ENCODE data around the gene MLXIP.

MLXIP gene

DNA sequence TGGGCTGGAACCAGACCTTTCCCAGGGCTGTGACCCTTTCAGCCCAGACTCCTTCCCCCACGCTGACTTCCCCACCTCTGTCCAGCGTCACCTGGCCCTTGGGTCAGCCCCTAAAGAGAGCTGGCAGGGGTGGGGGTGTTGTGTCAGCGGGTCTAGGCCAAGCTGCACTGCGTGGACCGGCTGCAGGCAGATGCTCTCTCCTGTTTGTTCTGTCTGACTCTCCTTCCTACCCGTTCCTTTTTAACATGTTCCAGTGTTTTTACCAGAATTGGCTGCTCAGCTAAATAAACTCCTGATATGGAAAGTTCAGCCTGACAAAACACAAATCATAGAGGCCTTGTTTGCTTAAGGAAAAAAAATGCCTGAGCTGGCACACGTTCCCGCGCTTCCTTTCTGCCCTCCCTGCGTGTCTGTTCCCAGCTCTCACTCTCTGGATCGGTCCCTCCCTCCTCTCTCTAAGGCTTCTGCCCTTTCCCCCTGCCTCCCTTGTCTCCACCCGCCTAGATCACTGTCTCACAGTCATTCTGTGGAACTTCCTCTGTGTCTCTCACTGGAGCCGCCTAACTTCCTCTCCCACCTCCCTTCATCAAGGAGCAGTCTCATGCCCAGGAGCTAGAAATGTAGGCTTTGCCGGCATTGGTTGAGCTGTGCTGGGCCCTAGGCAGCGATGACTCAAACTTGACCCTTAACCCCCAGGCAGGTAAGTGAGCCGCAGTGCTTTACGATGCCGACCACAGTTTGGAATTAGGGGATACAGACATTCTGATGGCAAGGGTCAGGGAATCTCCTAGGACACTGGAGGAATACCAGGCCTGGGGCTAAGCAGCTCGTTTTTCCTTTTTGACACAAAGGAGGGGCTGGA lies 15.5 kb upstream of the MLXIP start:
- no peaks in the 10 kb centered on the region for H3K9me3 Mint-ChIP-seq
- no peaks in the 10 kb centered on the region for H3K36me3 Mint-ChIP-seq (ENCODE audit: low read depth)
- H3K4me1 Mint-ChIP-seq = peaks cover 22% of the 10 kb centered on the region
- DNase-seq (no peak), ATAC-seq (no peak)
- H3K4me3 Mint-ChIP-seq = no peak overlapping the region
- peak overlapping the region; percentile 53 for H3K27ac Mint-ChIP-seq
- H3K27me3 Mint-ChIP-seq = no peaks in the 10 kb centered on the region

DNA sequence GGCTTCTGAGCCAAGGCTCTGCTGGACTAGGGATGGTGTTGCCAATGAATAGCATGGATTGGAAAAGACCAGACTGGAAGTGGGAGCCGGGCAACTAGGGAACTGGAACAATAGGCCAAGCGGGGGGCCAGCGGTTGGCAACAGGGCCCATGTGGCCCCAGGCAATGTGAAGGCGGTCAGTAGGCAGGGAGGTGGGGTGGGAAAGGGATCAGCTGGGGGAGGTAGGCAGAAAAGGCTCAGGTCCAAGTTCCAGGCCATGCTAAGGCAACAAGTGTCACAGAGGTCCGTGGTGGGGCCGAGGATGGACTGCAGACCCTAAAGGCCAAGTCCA lies 14.9 kb upstream of the MLXIP start:
- no peak for ATAC-seq
- H3K9me3 Mint-ChIP-seq = no peaks in the 10 kb centered on the region
- H3K27ac Mint-ChIP-seq = no peak overlapping the region
- H3K4me3 Mint-ChIP-seq = no peak overlapping the region
- H3K36me3 Mint-ChIP-seq (ENCODE audit: low read depth) = no peaks in the 10 kb centered on the region
- no peaks in the 10 kb centered on the region for H3K27me3 Mint-ChIP-seq
- no peak for DNase-seq
- peaks cover 27% of the 10 kb centered on the region for H3K4me1 Mint-ChIP-seq

DNA sequence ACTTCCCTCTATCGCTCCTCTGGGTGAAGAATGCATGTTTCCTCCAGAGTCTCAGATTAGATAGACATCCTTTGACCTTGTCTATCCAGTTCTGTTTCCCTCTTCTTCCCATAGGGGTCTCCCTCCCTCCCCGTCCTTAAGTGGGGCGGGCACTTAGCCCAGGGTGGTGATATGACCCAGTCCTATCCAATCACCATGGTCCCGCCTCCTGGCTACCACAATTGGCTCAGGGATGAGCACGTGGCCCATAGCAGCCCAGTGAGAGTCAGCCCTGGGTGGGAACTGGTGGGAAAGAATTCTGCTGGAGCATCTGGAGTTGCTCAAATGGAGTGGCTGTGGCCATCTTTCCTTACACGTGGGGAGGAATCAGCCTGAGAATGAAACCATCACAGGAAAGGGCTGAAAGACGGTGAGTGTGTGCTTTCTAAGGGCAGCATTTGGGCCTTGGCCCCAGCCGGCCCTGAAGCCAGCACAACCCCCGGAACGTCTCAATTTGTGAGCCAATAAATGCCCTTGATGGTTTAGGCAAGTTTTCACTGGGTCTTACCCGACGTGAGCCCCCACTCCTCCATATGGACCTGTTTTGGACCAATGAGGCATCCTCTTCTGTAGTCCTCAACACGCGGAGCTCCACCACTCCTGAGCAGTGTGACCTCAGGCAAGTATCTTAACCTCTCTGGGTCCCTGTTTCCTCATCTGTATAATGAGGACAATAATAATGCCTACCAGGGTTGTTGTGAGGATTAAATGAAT lies 14.4 kb upstream of the MLXIP start:
- Mint-ChIP-seq H3K4me1 (peaks cover 27% of the 10 kb centered on the region), H3K4me3 (no peak overlapping the region), H3K9me3 (no peaks in the 10 kb centered on the region), H3K27ac (no peak overlapping the region), H3K27me3 (no peaks in the 10 kb centered on the region), H3K36me3 (ENCODE audit: low read depth) (no peaks in the 10 kb centered on the region)
- peak; percentile 62 for DNase-seq
- ATAC-seq = peak; percentile 95

DNA sequence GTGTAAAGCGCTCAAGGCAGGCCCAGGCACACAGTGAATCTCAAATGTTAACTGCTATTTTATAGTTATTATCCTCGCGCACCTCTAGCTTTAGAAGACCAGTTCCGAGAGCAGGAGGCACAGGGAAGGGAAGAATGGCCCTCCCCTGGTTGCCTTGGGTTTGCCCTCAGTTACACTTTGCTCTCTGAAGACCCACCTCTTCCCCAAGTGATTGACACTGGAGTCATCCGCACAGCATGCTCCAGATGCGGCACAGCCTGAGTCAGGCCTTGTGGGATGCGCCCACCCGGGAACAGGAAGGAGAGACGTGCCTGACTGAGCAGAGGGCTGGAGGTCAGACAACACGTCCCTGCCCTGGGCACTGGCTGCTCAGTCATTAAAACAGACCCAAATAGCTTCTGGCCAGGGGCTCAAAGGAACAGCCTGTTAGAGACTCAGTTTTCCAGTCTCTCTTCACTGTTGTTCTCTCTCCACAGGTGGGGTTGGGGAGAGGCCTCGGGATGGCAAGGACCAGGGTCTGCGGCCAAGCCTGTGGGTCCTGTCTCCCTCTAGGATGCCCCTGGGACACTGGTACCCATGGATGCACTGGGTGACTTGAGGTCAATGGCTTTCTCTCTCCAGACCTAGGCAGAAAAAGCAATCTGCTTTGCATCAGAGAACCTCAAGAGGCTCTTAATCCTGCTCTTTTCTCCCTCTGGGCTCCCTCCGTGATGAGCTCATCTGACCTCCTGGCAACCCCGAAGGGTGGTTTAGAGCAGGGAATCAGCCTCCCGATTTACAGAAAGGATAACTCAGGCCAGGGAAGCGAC lies 13.6 kb upstream of the MLXIP start:
- no peak for ATAC-seq
- no peak for DNase-seq
- H3K27ac Mint-ChIP-seq = no peak overlapping the region
- no peaks in the 10 kb centered on the region for H3K9me3 Mint-ChIP-seq
- peaks cover 27% of the 10 kb centered on the region for H3K4me1 Mint-ChIP-seq
- H3K4me3 Mint-ChIP-seq = no peak overlapping the region
- no peaks in the 10 kb centered on the region for H3K36me3 Mint-ChIP-seq (ENCODE audit: low read depth)
- H3K27me3 Mint-ChIP-seq = no peaks in the 10 kb centered on the region

DNA sequence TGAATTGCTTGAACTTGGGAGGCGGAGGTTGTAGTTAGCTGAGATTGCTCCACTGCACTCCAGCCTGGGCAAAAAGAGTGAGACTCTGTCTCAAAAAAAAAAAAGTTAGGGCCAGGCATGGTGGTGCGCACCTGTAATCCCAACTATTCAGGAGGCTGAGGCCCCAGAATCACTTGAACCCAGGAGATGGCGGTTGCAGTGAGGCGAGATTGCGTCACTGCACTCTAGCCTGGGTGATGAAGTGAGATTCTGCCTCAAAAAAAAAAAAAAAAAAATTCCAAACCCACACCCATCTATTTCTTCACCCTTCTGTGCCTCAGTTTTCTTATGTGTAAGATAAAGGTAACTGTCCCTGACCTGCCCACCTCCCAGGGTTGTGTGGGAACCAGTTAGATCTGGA lies 11.0 kb upstream of the MLXIP start:
- H3K27me3 Mint-ChIP-seq = no peaks in the 10 kb centered on the region
- peak overlapping the region; percentile 62 for H3K4me3 Mint-ChIP-seq
- H3K9me3 Mint-ChIP-seq = no peaks in the 10 kb centered on the region
- DNase-seq = no peak
- H3K36me3 Mint-ChIP-seq (ENCODE audit: low read depth) = no peaks in the 10 kb centered on the region
- H3K4me1 Mint-ChIP-seq = peaks cover 28% of the 10 kb centered on the region
- peak overlapping the region; percentile 55 for H3K27ac Mint-ChIP-seq
- no peak for ATAC-seq

DNA sequence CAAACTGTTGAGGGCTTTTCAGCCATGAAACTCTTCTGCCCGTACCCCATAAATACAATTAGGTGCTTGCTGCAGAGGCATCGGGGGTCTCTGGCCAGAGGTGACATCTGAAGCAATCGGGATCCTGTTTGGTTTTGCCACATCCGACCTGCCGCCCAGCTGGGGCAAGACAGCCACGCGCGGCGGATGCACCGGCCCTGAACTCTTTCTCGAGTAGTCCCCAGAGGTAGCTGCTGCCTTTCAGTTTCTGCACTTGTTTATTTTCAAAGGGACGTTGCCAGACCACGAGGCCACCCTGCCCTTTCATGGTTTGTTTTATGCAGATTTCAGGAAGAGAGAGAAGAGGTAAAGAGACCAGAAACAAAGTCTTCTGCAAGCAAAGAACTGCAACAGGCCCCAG lies 10.6 kb upstream of the MLXIP start:
- ATAC-seq (peak; percentile 55), DNase-seq (peak; percentile 54)
- Mint-ChIP-seq H3K4me3 (peak overlapping the region; percentile 62), H3K4me1 (peaks cover 29% of the 10 kb centered on the region), H3K27ac (peak overlapping the region; percentile 55), H3K36me3 (ENCODE audit: low read depth) (no peaks in the 10 kb centered on the region), H3K27me3 (peaks cover 2% of the 10 kb centered on the region), H3K9me3 (no peaks in the 10 kb centered on the region)

DNA sequence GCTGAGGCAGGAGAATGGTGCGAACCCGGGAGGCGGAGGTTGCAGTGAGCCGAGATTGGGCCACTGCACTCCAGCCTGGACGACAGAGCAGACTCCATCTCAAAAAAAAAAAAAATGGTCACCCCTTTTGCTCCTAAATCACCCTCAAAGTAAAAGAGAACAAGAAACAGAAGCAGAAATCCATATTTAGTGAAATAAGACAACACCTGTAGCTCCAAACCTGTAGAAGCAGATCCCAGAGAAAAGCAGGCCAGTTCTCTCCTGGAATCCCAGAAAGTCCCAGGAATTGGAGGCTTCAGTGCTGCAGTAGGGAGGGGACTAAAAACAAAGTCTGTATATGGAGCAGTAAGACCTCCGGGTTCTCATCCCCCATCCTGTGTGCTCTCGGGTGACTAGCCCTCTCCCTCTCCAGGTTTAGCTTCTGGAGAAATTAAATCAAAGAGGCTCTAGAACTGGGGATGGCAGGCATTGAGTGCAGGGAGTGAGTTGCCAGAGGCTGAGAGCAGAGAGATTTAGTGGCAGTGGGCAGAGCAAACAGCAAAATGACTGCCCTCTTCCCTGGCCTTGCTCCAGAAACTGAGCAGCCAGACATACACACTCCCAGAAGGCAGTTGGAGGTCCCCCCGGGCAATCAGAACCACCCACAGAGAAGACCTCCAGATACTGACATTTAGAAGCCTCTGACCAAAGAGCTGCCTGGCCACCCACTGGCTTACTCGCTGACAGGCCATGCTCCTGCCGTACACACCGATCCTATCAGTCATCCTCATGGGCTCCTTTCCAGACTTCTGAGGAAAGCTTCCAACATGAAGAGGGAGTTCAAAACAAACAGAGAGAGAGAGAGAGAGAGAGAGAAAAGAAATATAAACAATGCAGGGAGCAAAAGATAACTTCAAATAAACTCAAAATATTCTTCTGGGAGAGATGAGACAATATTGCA lies 6.3 kb upstream of the MLXIP start:
- Mint-ChIP-seq H3K4me3 (no peak overlapping the region), H3K27ac (no peak overlapping the region), H3K4me1 (peaks cover 25% of the 10 kb centered on the region), H3K27me3 (peaks cover 2% of the 10 kb centered on the region), H3K36me3 (ENCODE audit: low read depth) (no peaks in the 10 kb centered on the region), H3K9me3 (no peaks in the 10 kb centered on the region)
- ATAC-seq (no peak), DNase-seq (no peak)

DNA sequence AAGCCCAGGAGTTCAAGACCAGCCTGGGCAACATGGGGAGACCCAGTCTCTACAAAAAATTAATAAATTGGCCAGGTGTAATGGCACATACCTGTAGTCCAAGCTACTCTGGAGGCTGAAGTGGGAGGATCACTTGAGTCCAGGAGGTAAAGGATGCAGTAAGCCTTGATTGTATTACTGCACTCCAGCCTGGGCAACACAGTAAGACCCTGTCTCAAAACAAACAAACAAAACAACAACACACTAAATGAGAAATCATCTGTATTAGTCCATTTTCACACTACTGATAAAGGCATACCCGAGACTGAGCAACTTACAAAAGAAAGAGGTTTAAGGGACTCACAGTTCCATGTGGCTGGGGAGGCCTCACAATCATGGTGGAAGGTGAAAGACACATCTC lies 4.7 kb upstream of the MLXIP start:
- no peaks in the 10 kb centered on the region for H3K9me3 Mint-ChIP-seq

DNA sequence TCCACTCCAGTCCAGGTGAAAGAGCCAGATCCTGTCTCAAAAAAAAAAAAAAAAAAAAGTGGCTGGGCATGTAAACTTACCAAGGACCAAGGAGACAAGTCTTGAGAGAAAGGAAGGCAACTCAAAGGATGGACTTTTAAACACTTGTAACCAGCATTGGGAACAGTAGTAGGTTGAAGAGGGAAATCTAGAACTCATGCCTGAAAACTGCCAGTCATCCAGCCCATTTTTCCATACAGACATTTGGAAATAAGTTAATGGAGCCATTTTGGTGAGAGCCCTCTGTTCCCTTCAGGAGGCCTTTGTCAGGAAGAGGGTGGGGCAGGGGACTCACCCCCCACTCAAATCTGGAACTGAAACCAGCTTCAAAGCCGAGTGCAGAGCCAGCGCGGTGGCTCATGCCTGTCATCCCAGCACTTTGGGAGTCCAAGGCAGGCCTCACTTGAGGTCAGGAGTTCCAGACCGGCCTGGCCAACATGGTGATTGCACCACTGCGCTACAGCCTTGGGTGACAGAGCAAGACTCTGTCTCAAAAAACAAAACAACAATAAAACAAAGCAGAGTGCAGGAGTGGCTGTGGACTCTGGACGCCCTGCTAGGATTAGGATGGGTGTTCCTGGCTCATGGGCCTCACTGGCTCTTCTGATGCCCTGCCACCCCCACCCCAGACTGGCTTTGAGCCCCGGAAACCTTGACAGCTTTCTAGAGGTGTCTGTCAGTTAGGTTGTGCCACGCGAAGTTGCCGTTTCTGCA lies 1.6 kb upstream of the MLXIP start:
- DNase-seq (no peak), ATAC-seq (no peak)
- Mint-ChIP-seq H3K4me1 (peaks cover 46% of the 10 kb centered on the region), H3K27ac (no peak overlapping the region), H3K4me3 (peak overlapping the region; percentile 91), H3K27me3 (peaks cover 2% of the 10 kb centered on the region), H3K9me3 (no peaks in the 10 kb centered on the region), H3K36me3 (ENCODE audit: low read depth) (peaks cover 8% of the 10 kb centered on the region)

More for the DNA sequence above, 4.7 kb upstream of the MLXIP start:
- DNase-seq (no peak), ATAC-seq (no peak)
- no peak overlapping the region for H3K4me3 Mint-ChIP-seq
- peaks cover 21% of the 10 kb centered on the region for H3K4me1 Mint-ChIP-seq
- no peak overlapping the region for H3K27ac Mint-ChIP-seq
- H3K36me3 Mint-ChIP-seq (ENCODE audit: low read depth) = no peaks in the 10 kb centered on the region
- H3K27me3 Mint-ChIP-seq = peaks cover 2% of the 10 kb centered on the region

DNA sequence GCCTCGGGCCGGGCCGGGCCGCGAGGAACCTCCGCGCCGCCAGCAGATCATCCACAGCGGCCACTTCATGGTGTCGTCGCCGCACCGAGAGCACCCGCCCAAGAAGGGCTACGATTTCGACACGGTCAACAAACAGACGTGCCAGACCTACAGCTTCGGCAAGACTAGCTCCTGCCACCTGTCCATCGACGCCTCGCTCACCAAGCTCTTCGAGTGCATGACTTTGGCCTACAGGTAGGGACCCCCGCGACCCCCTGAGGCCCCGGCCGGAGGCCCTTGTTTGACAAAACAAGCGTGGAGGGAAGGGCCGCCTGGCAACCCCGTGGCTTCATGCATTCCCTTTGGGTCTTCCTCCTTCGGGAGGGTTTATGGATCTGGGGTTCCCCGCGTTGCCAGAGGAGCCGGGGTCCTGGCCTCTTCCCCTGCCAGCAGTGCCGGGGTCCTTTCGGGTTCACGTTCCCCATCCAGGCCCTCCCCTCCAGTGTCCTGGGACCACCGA lies 526 bp downstream of the MLXIP start:
- Mint-ChIP-seq H3K36me3 (ENCODE audit: low read depth) (peaks cover 19% of the 10 kb centered on the region), H3K4me1 (peaks cover 65% of the 10 kb centered on the region), H3K9me3 (no peaks in the 10 kb centered on the region), H3K4me3 (peak overlapping the region; percentile 91), H3K27ac (peak overlapping the region; percentile 88), H3K27me3 (no peaks in the 10 kb centered on the region)
- ATAC-seq (no peak), DNase-seq (peak; percentile 41)

DNA sequence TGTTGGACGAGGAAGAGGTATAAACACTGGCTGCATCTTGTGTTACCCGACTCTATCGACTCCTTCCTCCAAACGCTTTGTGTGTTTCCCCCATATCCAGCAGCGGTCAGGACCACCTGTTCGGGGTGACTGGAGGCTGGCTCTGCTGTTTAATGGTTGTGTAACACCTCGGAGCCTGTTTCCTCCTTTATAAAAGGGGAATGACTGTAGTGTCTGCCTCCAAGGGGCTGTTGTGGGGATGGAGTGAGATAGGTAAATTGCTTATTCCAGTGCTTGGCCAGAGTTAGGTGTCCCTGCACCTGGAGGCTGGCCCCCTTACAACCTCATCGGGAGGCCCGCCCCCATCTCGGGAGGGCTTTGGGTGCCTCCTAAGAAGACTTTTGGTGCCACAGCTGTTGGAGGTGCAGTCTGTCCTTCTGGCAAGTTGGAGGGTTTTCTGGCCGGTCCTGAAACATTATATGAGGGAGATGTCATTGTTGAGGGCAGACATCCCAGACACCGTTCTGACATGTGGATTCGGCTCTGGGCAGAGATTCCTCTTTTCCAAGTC lies 1.1 kb downstream of the MLXIP start:
- Mint-ChIP-seq H3K27ac (peak overlapping the region; percentile 88), H3K9me3 (no peaks in the 10 kb centered on the region), H3K4me3 (peak overlapping the region; percentile 91), H3K27me3 (no peaks in the 10 kb centered on the region), H3K4me1 (peaks cover 70% of the 10 kb centered on the region), H3K36me3 (ENCODE audit: low read depth) (peaks cover 24% of the 10 kb centered on the region)
- DNase-seq (no peak), ATAC-seq (no peak)

DNA sequence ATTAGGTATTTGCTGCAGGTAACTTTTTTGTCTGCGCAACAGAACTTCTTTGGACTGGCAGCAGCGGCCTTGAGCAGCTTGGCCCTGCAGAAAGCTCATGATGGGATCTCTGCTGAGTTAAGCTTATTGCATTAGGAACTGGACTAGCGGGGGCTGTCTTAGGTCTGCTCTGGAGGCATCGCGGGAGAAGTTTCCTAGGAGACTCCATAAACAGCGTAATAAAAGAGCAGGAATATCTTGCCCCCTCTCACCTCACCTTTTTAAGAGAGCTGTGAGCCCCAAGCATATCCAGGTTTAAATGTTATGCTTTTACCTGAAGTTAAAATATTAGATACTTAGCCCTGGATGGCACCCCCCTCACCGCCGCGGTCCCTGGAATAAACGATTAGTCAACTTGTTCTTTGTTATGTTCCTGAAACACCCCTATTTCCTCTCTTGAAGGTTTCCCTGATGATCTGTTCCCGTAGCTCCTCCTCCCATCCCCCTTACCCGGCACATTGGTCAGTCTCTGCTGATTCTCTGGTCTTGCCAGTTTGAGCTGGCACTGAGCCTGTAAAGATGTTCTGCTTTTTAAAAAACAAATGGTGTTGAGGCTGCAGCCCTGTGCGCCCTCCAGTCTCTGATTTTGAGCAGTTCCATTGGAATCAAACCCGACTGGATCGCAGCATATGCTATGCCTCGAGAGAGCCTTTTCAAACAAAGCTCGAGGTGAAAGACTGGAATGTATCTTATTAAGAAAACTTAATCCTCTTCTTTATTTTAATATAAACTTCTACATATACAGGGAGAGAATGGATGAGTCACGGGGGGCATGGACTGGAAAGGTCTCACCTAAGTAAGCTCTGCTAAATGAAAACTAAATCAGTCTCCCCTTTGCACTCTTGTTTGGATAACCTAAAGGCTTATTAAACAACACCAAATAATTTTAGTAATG lies 1.9 kb downstream of the MLXIP start:
- Mint-ChIP-seq H3K27ac (peak overlapping the region; percentile 88), H3K4me1 (peaks cover 77% of the 10 kb centered on the region), H3K36me3 (ENCODE audit: low read depth) (peaks cover 30% of the 10 kb centered on the region), H3K4me3 (peak overlapping the region; percentile 91), H3K27me3 (no peaks in the 10 kb centered on the region), H3K9me3 (no peaks in the 10 kb centered on the region)
- no peak for ATAC-seq
- DNase-seq = peak; percentile 41

All from activated naive CD8-positive, alpha-beta T cell treated with anti-CD3 and anti-CD28 coated beads, Interleukin-2, amount 50 U/mL, for 24 hours (primary cell).